Neural cell (in vitro differentiated cells): ENCODE results near the gene AP2B1. TPM values are rescaled to one million over a fixed set of nuclear protein-coding genes. Genes with fewer than 3 reads are reported as not detected.

Source experiments
- H2AFZ ChIP-seq: fragments of 200-600, 300-800 bp; sonication (generic), shearing (Covaris generic); 2 replicates; pipeline ENCODE4 v1.6.0; 2014; ENCODE audit warnings: low read depth, mild to moderate bottlenecking, antibody characterized with exemption, low read length, moderate library complexity
- H3F3A ChIP-seq: fragments of 200-600 bp; shearing (Covaris generic); 2 replicates; pipeline ENCODE4 v1.6.1; 2016; ENCODE audit warnings: mild to moderate bottlenecking, moderate library complexity, mixed read lengths, antibody characterized with exemption, low read length; ENCODE audit not compliant: insufficient read depth, poor library complexity, severe bottlenecking
- H3K27ac ChIP-seq: fragments of 200-600, 300-800 bp; sonication (generic), shearing (Covaris generic); 2 replicates; pipeline ENCODE4 v1.5.1; 2014; ENCODE audit warnings: mild to moderate bottlenecking, low read length, moderate library complexity
- H3K27me3 ChIP-seq: fragments of 300-800, 200-600 bp; sonication (generic), shearing (Covaris generic); 2 replicates; pipeline ENCODE4 v1.6.0; 2014; ENCODE audit warnings: mild to moderate bottlenecking, low read depth, low read length, moderate library complexity; ENCODE audit not compliant: insufficient read depth
- H3K36me3 ChIP-seq: fragments of 300-800, 200-600 bp; sonication (generic), shearing (Covaris generic); 2 replicates; pipeline ENCODE4 v1.5.1; 2014; ENCODE audit warnings: mild to moderate bottlenecking, antibody characterized with exemption, low read length, moderate library complexity; ENCODE audit not compliant: insufficient read depth
- H3K4me2 ChIP-seq: fragments of 300-800, 200-600 bp; sonication (generic), shearing (Covaris generic); 2 replicates; pipeline ENCODE4 v1.6.0; 2014; ENCODE audit warnings: mild to moderate bottlenecking, low read length
- H3K4me3 ChIP-seq: fragments of 300-800, 200-600 bp; sonication (generic), shearing (Covaris generic); 2 replicates; pipeline ENCODE4 v1.5.1; 2014; ENCODE audit warnings: mild to moderate bottlenecking, low read length, moderate library complexity
- H3K79me2 ChIP-seq: fragments of 200-600 bp; shearing (Covaris generic); replicated peaks from 2 replicates; pipeline ENCODE4 v1.6.0; 2014; ENCODE audit warnings: mild to moderate bottlenecking, low read length, moderate library complexity; ENCODE audit not compliant: insufficient read depth
- H3K9ac ChIP-seq: fragments of 300-800, 200-600 bp; sonication (generic), shearing (Covaris generic); 2 replicates; pipeline ENCODE4 v1.6.1; 2016; ENCODE audit warnings: mild to moderate bottlenecking, low read length, mixed read lengths
- H3K9me2 ChIP-seq: fragments of 200-600 bp; shearing (Covaris generic); 2 replicates; pipeline ENCODE4 v1.6.1; 2016; ENCODE audit warnings: mild to moderate bottlenecking, low read length, mixed read lengths; ENCODE audit not compliant: insufficient read depth
- H3K9me3 ChIP-seq: fragments of 200-600, 300-800 bp; sonication (generic), shearing (Covaris generic); 2 replicates; pipeline ENCODE4 v1.6.1; 2016; ENCODE audit warnings: mild to moderate bottlenecking, mixed run types, low read length, moderate library complexity, mixed read lengths
- H4K20me1 ChIP-seq: fragments of 200-600 bp; shearing (Covaris generic); 2 replicates; pipeline ENCODE4 v1.6.1; 2016; ENCODE audit warnings: mild to moderate bottlenecking, mixed run types; ENCODE audit not compliant: insufficient read depth
- EP300 ChIP-seq: fragments of 450-650 bp; conservative IDR thresholded peaks from 2 replicates; pipeline ENCODE4 v1.6.1; 2014; ENCODE audit warnings: antibody characterized with exemption, mild to moderate bottlenecking, moderate library complexity; ENCODE audit not compliant: poor library complexity, severe bottlenecking
- EZH2 ChIP-seq: fragments of 200-600, 300-800 bp; shearing (Covaris generic), sonication (generic); IDR thresholded peaks from 2 replicates; pipeline ENCODE4 v1.6.1; 2014; ENCODE audit warnings: antibody characterized with exemption, low read length, borderline replicate concordance, mild to moderate bottlenecking; ENCODE audit not compliant: insufficient read depth, poor library complexity, severe bottlenecking
- MXI1 ChIP-seq: fragments of 450-650 bp; conservative IDR thresholded peaks from 2 replicates; pipeline ENCODE4 v1.6.1; 2014; ENCODE audit warnings: antibody characterized with exemption, mild to moderate bottlenecking; ENCODE audit not compliant: poor library complexity, severe bottlenecking
- POLR2AphosphoS5 ChIP-seq: IDR thresholded peaks from 2 replicates; pipeline ENCODE4 v1.6.1; 2012
- RAD21 ChIP-seq: fragments of 450-650 bp; conservative IDR thresholded peaks from 2 replicates; pipeline ENCODE4 v1.6.1; 2014; ENCODE audit warnings: antibody characterized with exemption, mild to moderate bottlenecking, moderate library complexity
- SMC3 ChIP-seq: fragments of 450-650 bp; conservative IDR thresholded peaks from 2 replicates; pipeline ENCODE4 v1.6.1; 2014; ENCODE audit warnings: antibody characterized with exemption, mild to moderate bottlenecking, moderate library complexity; ENCODE audit not compliant: poor library complexity
- TAF1 ChIP-seq: IDR thresholded peaks from 2 replicates; pipeline ENCODE4 v1.6.1; 2012; ENCODE audit warnings: low read depth
- polyA plus RNA-seq: library from polyadenylated mRNA; depleted of rRNA; stranded (reverse); fragments of >200 nt; gene quantifications from 2 replicates; pipeline ENCODE4 v1.2.3, GENCODE V29; 2014
- TF ChIP-seq, protein P1 (sequence below): IDR thresholded peaks from 2 replicates; pipeline ENCODE4 v1.6.1; 2012; ENCODE audit warnings: borderline replicate concordance
- TF ChIP-seq, protein P2 (sequence below): fragments of 450-650 bp; IDR thresholded peaks from 2 replicates; pipeline ENCODE4 v1.5.1; 2014; ENCODE audit warnings: antibody characterized with exemption, mild to moderate bottlenecking, moderate library complexity; ENCODE audit not compliant: poor library complexity, severe bottlenecking

AP2B1 gene
- polyA plus RNA-seq, 1 donor from 2014 or later: 59.5 TPM

DNA sequence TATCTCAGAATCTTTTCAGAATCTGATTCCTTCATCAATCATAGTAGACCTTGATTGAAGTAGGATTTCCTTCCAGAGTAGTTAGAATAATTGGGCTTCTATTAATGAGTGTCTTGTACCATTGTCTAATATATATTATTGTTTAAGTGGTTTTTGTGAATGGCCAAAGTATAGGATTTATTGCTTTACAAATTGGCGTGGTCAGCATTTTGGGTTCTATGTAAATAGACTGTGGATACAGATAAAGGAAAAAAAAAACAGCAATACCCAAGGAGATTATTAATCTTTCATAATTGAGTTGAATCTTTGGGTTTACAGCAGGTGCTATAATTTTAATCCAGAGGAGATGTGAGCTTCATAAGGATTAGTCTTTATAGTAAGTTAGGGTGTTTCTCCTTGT lies 64.3 kb downstream of the AP2B1 start:
- Histone ChIP-seq H3K9ac (no peak overlapping the region), H3F3A (no peaks in the 10 kb centered on the region), H3K27me3 (no peaks in the 10 kb centered on the region), H4K20me1 (no peaks in the 10 kb centered on the region), H3K9me3 (no peaks in the 10 kb centered on the region), H3K36me3 (no peaks in the 10 kb centered on the region), H2AFZ (no peak overlapping the region), H3K79me2 (no peaks in the 10 kb centered on the region), H3K27ac (no peak overlapping the region), H3K4me3 (no peak overlapping the region), H3K4me2 (no peak overlapping the region), H3K9me2 (no peaks in the 10 kb centered on the region)
- TF ChIP-seq EP300 (no peak), RAD21 (no peak), SMC3 (no peak), POLR2AphosphoS5 (no peak), EZH2 (no peak), MXI1 (no peak), TAF1 (no peak)
- TF ChIP-seq, protein P1, sequence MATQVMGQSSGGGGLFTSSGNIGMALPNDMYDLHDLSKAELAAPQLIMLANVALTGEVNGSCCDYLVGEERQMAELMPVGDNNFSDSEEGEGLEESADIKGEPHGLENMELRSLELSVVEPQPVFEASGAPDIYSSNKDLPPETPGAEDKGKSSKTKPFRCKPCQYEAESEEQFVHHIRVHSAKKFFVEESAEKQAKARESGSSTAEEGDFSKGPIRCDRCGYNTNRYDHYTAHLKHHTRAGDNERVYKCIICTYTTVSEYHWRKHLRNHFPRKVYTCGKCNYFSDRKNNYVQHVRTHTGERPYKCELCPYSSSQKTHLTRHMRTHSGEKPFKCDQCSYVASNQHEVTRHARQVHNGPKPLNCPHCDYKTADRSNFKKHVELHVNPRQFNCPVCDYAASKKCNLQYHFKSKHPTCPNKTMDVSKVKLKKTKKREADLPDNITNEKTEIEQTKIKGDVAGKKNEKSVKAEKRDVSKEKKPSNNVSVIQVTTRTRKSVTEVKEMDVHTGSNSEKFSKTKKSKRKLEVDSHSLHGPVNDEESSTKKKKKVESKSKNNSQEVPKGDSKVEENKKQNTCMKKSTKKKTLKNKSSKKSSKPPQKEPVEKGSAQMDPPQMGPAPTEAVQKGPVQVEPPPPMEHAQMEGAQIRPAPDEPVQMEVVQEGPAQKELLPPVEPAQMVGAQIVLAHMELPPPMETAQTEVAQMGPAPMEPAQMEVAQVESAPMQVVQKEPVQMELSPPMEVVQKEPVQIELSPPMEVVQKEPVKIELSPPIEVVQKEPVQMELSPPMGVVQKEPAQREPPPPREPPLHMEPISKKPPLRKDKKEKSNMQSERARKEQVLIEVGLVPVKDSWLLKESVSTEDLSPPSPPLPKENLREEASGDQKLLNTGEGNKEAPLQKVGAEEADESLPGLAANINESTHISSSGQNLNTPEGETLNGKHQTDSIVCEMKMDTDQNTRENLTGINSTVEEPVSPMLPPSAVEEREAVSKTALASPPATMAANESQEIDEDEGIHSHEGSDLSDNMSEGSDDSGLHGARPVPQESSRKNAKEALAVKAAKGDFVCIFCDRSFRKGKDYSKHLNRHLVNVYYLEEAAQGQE: no peak
- TF ChIP-seq, protein P2, sequence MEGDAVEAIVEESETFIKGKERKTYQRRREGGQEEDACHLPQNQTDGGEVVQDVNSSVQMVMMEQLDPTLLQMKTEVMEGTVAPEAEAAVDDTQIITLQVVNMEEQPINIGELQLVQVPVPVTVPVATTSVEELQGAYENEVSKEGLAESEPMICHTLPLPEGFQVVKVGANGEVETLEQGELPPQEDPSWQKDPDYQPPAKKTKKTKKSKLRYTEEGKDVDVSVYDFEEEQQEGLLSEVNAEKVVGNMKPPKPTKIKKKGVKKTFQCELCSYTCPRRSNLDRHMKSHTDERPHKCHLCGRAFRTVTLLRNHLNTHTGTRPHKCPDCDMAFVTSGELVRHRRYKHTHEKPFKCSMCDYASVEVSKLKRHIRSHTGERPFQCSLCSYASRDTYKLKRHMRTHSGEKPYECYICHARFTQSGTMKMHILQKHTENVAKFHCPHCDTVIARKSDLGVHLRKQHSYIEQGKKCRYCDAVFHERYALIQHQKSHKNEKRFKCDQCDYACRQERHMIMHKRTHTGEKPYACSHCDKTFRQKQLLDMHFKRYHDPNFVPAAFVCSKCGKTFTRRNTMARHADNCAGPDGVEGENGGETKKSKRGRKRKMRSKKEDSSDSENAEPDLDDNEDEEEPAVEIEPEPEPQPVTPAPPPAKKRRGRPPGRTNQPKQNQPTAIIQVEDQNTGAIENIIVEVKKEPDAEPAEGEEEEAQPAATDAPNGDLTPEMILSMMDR: no peak

DNA sequence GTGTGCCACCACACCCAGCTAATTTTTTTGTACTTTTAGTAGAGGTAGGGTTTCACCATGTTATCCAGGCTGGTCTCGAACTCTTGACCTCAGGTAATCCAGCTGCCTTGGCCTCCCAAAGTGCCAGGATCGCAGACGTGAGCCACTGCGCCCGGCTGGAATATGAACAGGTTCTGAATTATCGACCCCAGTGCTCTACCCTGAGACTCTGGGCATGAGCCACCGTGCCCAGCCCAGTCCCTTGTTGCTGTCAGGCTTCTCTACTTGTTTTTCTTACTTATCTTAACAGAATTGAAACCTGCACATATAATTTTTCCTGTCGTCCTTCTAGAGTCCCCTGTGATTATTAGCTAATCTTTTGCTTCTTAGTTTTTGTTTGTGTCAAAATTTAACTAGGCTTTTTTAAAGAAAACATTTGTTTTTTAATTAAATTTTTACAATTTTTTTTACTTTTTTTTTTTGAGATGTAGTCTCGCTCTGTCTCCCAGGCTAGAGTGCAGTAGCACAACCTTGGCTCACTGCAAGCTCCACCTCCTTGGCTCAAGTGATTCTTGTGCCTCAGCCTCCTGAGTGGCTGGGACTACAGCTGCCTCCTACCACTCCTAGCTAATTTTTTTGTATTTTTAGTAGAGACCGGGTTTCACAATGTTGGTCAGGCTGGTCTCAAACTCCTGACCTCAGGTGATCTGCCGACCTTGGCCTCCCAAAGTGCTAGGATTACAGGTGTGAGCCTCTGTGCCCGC lies 66.7 kb downstream of the AP2B1 start:
- Histone ChIP-seq H3K9ac (no peak overlapping the region), H3F3A (no peaks in the 10 kb centered on the region), H3K27me3 (no peaks in the 10 kb centered on the region), H3K79me2 (no peaks in the 10 kb centered on the region), H3K9me2 (no peaks in the 10 kb centered on the region), H3K9me3 (no peaks in the 10 kb centered on the region), H3K27ac (no peak overlapping the region), H4K20me1 (no peaks in the 10 kb centered on the region), H3K36me3 (no peaks in the 10 kb centered on the region), H3K4me3 (no peak overlapping the region), H2AFZ (no peak overlapping the region), H3K4me2 (no peak overlapping the region)
- TF ChIP-seq POLR2AphosphoS5 (no peak), RAD21 (no peak), SMC3 (no peak), EP300 (no peak)
- TF ChIP-seq, protein P2: no peak
- TF ChIP-seq, protein P1: no peak
